GM18858 (cell line): Measurements from ENCODE around the gene NCOA3.

Experiments
- ATAC-seq: cut with Tn5 transposase; IDR thresholded peaks from one replicate; pipeline ENCODE4 v1.9.1; 2021; ENCODE audit not compliant: unreplicated experiment

NCOA3 gene

GRCh38 chr20:47663354-47664067, 161.8 kb downstream of the NCOA3 start:
- no peak for ATAC-seq

- no peak for ATAC-seq
These were observed 162.4 kb downstream of the NCOA3 start for GRCh38 chr20:47664068-47664437.

GRCh38 chr20:47664744-47665143, 163.1 kb downstream of the NCOA3 start:
- no peak for ATAC-seq

GRCh38 chr20:47665221-47665991, 163.7 kb downstream of the NCOA3 start:
- no peak for ATAC-seq

- ATAC-seq = no peak
These were observed 164.6 kb downstream of the NCOA3 start for GRCh38 chr20:47666304-47666703.

- ATAC-seq = no peak
These were observed 165.4 kb downstream of the NCOA3 start for GRCh38 chr20:47667086-47667485.

GRCh38 chr20:47667531-47668312, 166.0 kb downstream of the NCOA3 start:
- ATAC-seq = no peak

GRCh38 chr20:47668313-47669151, 166.8 kb downstream of the NCOA3 start:
- no peak for ATAC-seq

- ATAC-seq = no peak
These were observed 167.4 kb downstream of the NCOA3 start for GRCh38 chr20:47669152-47669425.

GRCh38 chr20:47669489-47669888, 167.8 kb downstream of the NCOA3 start:
- ATAC-seq = no peak

GRCh38 chr20:47669927-47670890, 168.5 kb downstream of the NCOA3 start:
- ATAC-seq = no peak

- ATAC-seq = no peak
These were observed 169.2 kb downstream of the NCOA3 start for GRCh38 chr20:47670913-47671312.

- ATAC-seq = no peak
These were observed 170.5 kb downstream of the NCOA3 start for GRCh38 chr20:47672166-47672565.

GRCh38 chr20:47672886-47673670, 171.4 kb downstream of the NCOA3 start:
- ATAC-seq = no peak

- ATAC-seq = no peak
These were observed 171.9 kb downstream of the NCOA3 start for GRCh38 chr20:47673671-47673955.

- no peak for ATAC-seq
These were observed 172.5 kb downstream of the NCOA3 start for GRCh38 chr20:47674145-47674544.

- no peak for ATAC-seq
These were observed 173.0 kb downstream of the NCOA3 start for GRCh38 chr20:47674686-47675085.

- no peak for ATAC-seq
These were observed 173.8 kb downstream of the NCOA3 start for GRCh38 chr20:47675190-47676142.
